HS-27A (cell line): Measurements from ENCODE around the gene BLTP3A.
"Not testable (repeated sequence)": the region's sequence is repeated elsewhere in the genome, so short reads cannot be mapped to it uniquely, and the experiment has no call there.

Experiments used
- DNase-seq: peaks from one replicate; pipeline ENCODE4 v3.0.0-alpha.2; 2012; ENCODE audit warnings: low read depth, missing footprints

The BLTP3A gene

DNA sequence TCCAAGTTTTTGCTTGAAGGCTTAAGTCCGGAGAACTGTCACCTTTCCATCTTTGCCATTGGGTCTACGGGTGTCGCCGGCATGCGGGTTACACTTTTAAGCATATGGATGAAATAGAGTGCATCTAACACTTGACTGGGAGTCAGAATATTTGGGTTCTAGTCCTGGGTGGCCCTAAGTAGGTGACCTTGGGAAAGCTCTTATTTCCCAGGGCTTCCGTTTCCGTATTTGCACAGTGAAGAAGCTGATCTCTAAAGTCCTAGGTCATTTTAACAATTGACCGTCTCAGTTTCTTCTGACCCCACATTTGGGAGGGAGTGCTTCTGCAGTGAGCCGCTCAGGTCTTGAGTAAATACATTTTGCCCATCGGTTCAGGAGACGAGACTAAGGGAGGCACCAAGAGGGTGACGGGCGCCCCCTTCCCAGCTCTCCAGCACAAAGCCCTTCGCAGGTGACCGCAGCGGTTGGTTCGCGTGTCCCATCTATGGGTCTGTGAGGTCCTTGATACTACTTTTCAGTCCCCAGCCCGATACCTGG is 651 bp upstream of the BLTP3A start:
- DNase-seq = no peak

DNA sequence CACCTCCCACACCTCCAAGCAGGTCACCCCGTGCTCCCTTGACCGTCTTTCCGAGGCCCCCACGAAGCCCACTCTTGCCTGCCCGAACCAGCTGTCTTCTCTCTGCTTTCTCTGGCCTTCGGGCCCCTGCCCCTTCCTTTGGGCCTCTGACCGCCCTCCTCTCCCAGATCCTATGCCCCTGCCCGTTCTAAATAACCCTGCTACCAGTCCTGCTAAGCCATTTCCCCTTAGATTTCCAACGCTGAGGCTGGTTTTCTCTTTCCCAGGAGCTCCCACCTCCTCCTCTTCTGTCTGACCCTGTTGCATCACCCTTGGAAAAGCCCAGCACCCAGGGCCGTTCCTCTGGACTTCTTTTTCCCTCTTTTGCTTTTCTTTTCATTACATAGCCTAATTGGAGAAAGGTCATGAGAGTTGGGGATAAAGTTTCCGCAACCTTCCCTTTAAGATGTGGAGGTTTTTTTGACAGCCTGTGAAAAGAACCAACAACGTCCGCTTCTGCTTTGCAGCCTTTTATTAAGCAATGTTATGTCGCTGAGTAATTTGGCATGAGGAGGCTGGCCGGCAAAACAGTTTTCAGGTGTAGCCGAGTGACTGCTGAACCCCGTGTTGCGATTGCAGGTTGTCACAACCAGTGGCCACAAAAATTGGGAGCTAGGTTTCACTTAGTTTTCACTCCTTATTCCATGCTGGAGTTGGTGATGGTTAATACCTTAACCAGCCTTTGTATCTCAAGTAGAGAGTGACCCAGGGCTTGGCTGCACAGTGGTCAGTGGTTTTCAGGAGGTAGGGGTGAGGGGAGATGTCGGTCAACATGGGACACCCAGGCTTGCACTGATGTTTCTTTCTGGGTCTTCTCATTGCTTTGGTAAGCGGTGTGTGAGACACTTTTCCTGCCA is 970 bp downstream of the BLTP3A start:
- DNase-seq = no peak

DNA sequence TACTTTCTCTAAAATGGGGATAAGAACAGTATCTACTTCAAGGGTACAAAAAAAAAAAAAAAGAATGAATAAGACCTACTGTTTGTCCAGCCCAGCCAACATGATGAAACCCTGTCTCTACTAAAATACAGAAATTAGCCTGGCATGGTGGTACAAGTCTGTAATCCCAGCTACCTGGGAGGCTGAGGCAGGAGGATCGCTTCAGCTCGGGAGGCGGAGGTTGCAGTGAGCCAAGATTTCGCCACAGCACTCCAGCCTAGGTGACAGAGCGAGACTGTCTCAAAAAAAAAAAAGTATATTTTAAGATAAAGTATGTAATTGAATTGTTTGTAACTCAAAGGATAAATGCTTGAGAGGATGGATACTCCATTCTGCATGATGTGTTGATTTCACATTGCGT is 2.0 kb downstream of the BLTP3A start:
- no peak for DNase-seq

DNA sequence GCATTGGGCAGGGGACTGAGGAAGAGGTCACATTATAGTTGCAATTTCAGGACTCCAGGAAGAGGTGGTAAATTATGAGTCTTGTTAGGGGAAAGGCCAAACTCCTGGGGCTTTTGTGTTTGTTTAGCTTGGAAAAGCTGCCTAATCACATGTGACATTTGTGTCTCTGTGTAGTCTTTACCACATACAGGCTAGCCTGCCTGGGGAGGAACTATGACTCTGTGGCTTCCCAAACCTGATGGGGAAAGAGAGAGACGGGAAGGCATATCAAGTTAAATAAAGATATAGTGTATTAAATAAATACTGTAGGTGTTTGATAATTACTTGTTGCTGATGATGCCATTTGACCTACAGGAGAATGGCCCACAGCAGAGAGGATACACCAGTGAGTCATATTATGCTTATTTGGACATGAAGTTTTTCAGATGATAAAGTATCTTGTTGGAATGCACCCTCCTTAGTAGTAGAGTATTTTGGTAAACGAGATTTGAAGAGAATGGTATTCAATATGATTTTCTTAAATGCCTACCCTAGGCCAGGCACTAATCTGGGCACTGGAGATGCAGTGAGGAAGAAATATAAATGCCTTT is 4.0 kb downstream of the BLTP3A start:
- no peak for DNase-seq

DNA sequence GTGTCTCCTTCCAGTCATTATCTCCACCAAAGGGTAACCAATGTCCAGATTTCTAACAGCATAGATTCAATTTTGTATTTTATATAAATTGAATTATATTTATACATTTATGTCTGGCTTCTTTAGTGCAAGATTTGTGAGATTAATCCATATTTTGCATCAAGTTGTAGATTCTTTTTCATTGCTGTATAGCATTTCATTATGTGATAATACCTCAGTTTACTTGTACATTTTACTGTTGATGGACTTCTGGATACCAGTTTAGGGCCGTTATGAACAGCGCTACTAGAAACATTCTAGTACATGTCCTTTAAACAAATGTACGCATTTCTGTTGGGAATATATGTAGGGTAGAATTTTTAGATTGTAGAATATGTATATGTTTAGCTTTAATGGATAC is 6.2 kb downstream of the BLTP3A start:
- no peak for DNase-seq

DNA sequence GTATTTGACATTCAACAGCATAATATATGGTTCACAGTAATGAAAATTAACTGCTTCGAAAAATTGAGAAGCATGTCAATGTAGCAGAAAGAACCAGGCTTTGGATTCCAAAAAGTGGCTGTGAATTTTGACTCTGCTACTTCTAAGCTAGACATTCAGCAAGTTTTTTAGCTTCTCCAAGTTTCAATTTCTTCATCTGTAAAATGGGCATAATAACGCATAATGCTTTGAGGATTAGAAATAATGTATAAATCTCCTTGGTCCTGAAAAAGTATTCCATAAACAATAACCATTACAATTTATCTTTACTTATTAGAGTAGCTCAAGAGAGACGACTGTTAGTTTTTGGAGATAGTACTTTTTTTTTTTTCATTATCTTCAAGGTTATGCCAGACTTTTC is 7.7 kb downstream of the BLTP3A start:
- no peak for DNase-seq

DNA sequence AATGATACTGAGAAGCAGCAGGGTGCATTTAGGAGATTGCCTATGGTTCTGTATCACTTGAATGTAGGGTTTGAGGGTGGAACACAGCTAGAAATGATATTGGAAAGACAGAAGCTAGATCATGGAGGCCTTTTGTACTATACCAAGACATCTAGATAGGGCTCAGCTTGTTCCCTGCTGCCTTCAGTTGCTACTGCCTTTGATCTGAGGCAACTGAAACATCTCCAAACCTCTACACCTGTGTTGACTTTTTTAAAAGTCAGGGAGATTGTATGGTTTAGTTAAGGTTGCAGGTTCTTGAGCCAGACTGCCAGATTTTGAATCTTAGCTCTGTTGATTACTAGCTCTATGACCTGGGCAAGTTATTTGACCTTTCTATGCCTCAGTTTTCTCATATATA is 12.7 kb downstream of the BLTP3A start:
- no peak for DNase-seq

DNA sequence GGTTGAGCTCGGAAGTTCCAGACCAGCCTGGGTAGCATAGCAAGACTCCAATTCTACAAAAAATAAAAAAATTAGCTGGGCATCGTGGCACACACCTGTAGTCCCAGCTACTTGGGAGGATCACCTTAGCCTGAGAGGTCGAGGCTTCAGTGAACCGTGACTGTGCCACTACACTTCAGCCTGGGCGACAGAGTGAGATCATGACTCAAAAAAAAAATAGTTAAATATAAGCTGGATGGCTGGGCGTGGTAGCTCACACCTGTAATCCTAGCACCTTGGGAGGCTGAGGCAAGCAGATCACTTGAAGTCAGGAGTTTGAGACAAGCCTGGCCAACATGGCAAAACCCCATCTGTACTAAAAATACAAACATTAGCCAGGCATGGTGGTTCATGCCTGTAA is 13.2 kb downstream of the BLTP3A start:
- not testable (repeated sequence) for DNase-seq

DNA sequence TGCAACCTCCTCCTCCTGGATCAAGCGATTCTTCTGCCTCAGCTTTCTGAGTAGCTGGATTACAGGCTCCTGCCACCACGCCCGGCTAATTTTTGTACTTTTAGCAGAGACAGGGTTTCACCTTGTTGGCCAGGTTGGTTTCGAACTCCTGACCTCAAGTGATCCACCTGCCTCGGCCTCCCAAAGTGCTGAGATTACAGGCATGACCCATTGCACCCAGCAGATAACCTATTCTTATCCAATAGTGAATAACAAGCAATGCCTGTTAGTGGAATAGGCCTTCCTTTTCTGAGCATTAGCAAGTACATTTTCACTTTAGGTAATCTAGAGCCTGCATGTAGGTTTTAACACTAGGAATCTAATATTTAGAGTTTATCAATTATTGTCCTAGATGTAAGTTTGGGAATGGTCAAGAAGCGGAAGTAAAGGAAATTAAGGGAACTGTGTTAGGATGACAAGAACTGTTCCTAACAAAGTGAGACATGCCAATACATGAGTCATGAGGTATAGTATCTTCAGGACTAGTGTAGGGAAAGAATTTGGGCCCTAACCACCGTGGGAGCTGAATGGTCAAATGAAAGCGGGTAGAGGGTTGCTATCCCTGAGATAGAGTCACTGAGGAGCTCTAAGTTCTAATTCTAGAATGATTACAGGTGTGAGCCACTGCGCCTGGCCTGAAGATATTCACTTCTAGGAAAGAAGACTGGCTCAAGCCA is 15.0 kb downstream of the BLTP3A start:
- no peak for DNase-seq

DNA sequence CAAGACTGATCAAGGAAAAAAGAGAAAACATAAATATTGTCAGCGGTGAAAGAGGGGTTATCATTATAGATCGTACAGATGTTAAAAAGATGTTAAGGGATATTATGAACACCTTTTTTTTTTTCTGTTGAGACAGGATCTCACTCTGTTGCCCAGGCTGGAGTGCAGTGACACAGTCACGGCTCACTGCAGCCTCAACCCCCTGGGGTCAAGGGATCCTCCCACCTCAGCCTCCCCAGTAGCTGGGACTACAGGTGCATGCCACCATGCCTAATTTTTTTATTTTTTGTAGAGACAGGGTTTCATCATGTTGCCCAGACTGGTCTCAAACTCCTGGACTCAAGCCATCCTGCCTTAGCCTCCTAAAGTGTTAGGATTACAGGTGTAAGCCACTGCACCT is 16.6 kb downstream of the BLTP3A start:
- not testable (repeated sequence) for DNase-seq

DNA sequence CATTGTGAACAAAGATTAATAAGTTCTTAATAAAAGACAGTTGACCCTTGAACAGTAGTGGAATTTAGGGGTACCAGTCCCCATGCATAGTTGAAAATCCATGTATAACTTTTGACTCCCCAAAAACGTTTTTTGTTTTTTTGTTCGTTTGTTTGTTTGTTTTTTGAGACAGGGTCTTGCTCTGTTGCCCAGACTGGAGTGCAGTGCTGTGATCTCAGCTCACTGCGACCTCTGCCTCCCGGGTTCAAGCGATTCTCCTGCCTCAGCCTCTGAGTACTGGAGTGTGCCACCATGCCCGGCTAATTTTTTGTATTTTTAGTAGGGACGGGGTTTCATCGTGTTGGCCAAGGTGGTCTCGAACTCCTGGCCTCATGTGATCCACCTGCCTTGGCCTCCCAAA is 17.5 kb downstream of the BLTP3A start:
- DNase-seq = not testable (repeated sequence)

DNA sequence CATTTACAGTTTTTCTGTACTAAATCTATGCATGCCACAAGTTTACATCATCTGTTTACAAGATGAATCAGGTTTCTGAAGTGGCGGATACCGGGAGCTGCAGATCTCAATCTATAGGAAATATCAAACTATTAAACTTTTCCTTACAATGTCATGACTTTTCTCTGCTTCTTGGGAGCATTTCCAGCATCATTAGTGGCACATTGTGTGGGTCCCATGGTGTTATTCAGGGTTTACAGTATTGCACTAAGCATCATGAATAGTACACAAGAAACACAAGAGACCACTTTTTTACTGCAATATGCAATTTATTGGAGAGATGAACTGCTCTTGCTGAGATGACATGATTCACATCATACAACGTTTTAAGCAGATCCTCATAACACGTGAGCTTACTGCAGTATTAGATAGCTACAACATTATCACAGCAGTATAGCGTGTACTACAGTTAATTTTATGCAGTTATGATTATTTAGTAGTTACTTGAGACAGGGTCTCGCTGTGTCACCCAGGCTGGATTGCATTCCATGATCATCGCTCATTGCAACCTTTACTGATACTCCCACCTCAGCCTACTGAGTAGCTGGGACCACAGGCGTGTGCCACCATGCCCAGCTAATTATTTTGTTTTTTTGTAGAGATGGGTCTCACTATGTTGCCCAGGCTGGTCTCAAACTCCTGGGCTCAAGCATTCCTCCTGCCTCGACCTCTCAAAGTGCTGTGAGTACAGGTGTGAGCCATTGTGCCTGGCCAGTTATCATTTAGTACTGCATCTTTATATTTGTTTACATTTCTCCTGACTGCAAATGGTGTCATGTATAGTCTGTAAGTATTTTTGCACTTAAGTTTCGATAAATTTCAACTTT is 18.4 kb downstream of the BLTP3A start:
- DNase-seq = no peak

DNA sequence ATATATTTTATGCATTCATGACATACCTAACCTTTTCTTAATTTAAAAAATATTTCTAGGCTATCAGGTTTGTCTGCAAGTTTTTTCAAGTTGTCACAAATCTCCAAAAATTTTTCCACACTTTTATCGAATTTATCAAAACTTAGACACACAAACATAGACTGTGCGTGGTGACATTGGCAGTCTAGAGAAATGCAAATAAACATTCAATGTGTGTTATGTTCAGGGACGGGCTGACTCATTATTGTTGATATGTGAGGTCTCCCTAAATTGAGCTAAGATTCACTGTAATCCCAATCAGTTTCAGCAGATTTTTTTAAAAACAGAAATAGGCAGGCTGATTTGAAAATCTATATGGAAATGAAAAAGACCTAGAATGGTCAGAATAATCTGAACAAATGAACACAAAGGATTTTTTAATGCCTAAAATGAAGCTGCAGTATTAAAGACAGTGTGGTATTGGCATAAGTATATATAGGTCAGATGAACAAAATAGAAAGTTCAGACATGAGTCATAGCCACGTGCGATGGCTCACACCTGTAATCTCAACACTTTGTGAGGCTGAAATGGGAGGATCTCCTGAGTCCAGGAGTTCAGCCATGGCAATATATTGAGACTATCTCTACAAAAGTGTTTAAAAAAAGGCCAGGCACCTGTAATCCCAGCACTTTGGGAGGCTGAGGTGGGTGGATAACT is 19.2 kb downstream of the BLTP3A start:
- DNase-seq = no peak

DNA sequence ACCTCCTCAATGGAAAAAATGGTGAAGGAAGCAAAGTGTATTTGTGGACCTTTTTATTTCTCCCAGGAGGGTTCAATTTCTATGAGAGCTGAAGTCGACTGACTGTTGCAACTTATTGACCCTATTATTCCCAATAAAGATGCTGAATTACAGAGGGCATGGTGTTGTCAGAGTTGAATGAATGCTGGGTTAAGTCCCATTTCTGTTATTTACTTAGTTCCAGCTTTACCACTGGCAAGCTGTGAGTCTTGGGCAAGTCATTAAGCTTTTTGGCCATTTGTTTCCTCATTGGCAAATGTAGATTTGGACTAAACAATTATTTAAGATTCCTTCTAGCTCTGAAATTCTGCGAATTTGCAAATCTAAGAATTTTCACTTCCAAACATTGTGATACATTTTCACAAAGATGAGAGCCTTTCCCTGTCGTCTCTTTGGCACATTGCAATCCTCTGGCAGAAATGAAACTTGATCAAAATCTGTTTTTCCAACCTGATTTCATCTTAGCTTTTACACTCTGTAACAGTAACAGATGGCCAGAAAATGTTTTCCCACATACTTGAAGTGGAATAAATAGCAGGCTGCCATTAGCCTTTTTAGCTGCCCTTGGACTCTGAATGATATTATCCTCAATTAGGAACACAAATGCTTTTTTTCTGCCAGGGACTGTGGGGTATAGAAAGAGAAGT is 21.3 kb downstream of the BLTP3A start:
- no peak for DNase-seq

DNA sequence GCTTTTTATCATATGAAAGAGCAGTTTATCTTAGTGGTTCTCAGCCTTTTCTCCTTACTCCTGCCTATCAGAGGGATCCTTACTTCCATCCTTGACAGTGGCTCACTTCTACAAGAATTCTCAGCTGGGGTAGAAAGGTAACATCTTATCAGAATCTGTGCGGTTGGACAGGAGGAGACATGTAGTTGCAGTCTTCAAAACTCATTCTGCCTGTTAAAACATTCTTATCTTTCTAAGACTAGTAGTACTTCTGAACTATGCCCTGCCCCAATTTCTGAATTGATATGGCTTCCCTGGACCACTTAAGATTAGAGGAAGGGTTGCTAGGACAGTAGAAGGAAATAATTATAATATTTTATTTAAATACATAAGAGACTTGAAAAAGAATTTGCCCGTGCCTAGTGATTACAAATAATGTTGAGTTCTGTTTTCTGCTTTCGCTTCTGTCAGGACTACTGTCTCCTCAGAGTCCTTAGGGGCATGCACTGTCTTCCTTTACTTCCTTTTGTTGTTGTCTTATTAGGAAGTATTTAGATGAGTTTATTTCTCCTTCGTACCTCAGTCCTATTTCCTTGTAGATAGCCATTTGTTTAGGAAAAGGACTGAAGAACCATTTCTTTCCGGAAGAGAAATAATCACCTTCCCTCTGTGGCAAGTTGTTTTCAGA is 24.9 kb downstream of the BLTP3A start:
- DNase-seq = no peak

DNA sequence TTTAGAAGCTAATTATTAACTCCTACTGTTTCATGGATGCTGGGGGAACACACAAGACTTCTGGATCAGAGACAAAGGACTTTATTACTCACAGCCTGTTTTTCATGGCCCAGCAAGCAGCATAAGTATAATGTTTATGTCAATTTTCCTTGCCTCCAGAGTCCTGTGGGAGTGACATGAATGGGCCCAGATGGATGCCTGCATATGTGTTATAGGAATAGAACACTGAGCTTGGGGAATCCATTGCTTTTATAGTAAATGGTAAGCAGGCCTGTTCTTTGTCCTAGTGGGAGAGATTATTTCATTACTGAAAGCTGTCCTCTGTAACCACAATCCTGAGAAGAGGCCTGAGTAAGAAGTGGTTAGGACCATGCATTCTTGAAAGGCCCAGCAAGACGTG is 25.6 kb downstream of the BLTP3A start:
- no peak for DNase-seq

DNA sequence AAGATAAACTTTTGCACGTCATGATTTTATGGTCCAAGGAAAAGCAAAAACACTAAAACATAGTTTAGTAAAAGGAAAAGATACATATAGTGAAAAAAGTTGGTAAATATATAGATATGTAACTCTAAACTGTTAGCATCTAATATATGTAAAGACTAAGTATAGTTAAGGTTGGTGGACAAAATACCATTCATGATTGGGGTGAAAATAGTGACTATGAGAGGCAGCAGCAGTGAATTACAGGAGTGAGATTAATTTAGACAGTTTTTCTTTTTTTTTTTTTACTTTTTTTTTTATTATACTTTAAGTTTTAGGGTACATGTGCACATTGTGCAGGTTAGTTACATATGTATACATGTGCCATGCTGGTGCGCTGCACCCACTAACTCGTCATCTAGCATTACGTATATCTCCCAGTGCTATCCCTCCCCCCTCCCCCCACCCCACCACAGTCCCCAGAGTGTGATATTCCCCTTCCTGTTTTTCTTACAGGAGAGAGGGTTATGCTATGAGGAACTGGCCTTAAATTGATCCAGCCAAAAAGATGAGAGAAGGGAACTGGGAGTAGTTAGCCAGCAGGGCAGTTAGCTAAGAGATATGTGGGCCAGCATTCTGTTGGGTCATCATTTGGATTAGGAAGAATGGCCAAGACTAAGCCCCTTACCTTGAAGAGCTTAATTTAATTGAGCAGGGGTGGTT is 27.1 kb downstream of the BLTP3A start:
- not testable (repeated sequence) for DNase-seq

DNA sequence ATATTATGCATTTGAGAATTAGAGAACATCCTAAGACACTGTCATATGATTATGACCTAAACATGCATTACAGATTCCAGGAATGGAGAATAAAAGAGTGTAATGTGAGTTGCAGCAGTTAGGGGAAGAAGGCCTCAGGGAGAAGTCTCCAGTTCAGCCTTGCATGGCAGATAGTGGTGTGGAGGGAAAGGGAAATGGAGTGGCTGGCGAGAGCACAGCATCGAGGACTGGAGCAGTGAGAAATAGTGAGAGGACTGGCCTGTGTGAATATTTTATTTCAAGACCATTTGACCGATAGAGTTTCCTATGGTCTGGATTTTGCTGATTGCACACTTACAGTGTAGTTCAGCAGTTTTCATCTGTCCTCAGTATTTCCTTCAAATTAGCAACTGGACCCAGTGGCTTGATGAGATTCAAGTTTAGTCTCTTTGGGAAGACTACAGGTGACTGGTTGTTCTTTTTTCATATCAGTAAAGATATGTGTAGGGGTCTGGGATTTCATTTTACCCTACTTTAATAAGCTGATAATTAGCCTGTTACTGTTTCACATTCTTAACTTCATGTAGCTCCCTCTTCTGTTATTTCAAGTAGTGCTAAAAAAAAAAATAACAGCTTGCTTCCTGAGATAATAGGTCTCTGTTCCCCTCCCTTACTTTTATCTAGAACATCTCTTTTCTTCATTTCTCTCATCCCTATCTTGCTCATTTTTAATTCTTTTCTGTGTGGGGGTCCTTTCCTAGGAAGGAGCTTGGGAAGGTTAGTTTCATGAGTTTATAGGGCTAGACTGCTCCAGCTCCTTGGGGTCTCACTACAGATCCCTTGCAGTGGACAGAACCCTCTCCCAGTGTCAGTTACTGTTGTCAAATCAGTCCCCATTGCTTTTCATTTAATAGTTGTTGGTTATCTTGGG is 27.9 kb downstream of the BLTP3A start:
- no peak for DNase-seq
